ENCODE results near the gene HOMER2.

The HOMER2 gene

DNA sequence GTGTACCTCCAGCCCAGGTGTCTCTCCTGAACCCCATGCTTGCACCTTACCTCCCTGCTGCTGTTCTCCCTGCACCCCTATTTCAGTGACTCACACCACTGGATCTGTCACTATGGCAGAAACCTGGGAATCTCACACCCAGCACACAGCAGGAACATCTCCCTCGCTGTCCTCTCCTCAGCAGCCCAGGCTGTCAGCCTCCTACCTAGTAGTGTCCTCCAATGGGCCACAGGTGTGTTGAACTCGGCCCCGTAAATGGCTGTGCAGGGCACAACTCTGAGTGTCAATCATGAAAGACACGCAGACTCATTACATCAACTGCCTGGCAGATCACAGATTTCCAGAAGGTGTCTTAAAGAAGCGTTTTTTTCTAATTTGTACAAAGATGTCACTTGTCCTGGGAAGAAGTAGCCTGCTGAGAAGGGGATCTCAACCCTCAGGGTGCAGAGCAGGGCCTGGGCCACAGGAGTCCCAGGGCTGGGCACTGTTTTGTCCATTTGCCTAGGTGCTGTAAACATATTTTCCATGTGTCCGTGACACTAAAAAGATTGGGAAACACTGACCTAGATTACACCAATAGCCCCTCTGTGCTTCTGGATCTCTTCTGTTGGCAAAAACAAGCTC lies 33.8 kb downstream of the HOMER2 start:
- H3K9ac ChIP-seq (ENCODE audit: low read depth in 1 of 2, low read length in 2 of 2): no peak overlapping the region
- no peaks in the 10 kb centered on the region for H3K9me3 ChIP-seq (ENCODE audit: control insufficient read depth in 2 of 2, low read length in 2 of 2)
- peaks cover 0 to 2% of the 10 kb centered on the region in 2 donors for H3K27me3 ChIP-seq (ENCODE audit: control insufficient read depth in 2 of 2, insufficient read depth in 2 of 2, low read length in 2 of 2)
- H3K4me3 ChIP-seq (ENCODE audit: low read length in 2 of 2): no peak overlapping the region
- no peak overlapping the region for H3K27ac ChIP-seq (ENCODE audit: low read depth in 2 of 2, low read length in 2 of 2)
- H3K36me3 ChIP-seq (ENCODE audit: control insufficient read depth in 2 of 2, insufficient read depth in 2 of 2, low read length in 2 of 2): no peaks in the 10 kb centered on the region
- no peaks in the 10 kb centered on the region for H3K4me1 ChIP-seq (ENCODE audit: control insufficient read depth in 2 of 2, insufficient read depth in 2 of 2, low read length in 2 of 2)

- Histone ChIP-seq H3K4me1 (ENCODE audit: control insufficient read depth in 2 of 2, insufficient read depth in 2 of 2, low read length in 2 of 2) (no peaks in the 10 kb centered on the region), H3K36me3 (ENCODE audit: control insufficient read depth in 2 of 2, insufficient read depth in 2 of 2, low read length in 2 of 2) (no peaks in the 10 kb centered on the region), H3K9me3 (ENCODE audit: control insufficient read depth in 2 of 2, low read length in 2 of 2) (no peaks in the 10 kb centered on the region), H3K27me3 (ENCODE audit: control insufficient read depth in 2 of 2, insufficient read depth in 2 of 2, low read length in 2 of 2) (peaks cover 0 to 2% of the 10 kb centered on the region in 2 donors), H3K9ac (ENCODE audit: low read depth in 1 of 2, low read length in 2 of 2) (no peak overlapping the region), H3K27ac (ENCODE audit: low read depth in 2 of 2, low read length in 2 of 2) (no peak overlapping the region), H3K4me3 (ENCODE audit: low read length in 2 of 2) (no peak overlapping the region)
Observed at GRCh38 chr15:82918162-82918561, 34.4 kb downstream of the HOMER2 start.

DNA sequence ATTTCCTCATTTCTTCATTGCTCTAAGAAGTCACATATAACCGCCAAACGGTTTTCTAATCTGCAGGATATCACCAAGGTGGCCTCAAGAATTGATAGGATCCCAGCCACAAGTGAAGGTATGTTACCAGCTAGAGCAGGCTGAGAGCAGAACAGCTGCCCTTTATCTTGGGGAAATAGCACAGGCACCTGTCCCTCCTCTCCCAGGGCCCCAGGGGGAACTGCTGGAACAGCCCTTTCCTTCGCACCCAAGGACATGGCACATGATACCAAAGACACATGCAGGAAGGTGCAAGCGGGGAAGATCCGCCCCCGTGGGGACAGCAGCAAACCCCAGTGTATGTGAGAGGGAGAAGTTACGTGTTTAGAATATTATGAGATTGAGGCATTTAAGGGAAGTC lies 35.3 kb downstream of the HOMER2 start:
- no peak overlapping the region for H3K9ac ChIP-seq (ENCODE audit: low read depth in 1 of 2, low read length in 2 of 2)
- H3K4me3 ChIP-seq (ENCODE audit: low read length in 2 of 2): no peak overlapping the region
- H3K36me3 ChIP-seq (ENCODE audit: control insufficient read depth in 2 of 2, insufficient read depth in 2 of 2, low read length in 2 of 2): no peaks in the 10 kb centered on the region
- H3K27ac ChIP-seq (ENCODE audit: low read depth in 2 of 2, low read length in 2 of 2): no peak overlapping the region
- H3K4me1 ChIP-seq (ENCODE audit: control insufficient read depth in 2 of 2, insufficient read depth in 2 of 2, low read length in 2 of 2): no peaks in the 10 kb centered on the region
- peaks cover 0 to 2% of the 10 kb centered on the region in 2 donors for H3K27me3 ChIP-seq (ENCODE audit: control insufficient read depth in 2 of 2, insufficient read depth in 2 of 2, low read length in 2 of 2)
- H3K9me3 ChIP-seq (ENCODE audit: control insufficient read depth in 2 of 2, low read length in 2 of 2): no peaks in the 10 kb centered on the region

GRCh38 chr15:82916161-82916952 lies 36.2 kb downstream of the HOMER2 start:
- H3K36me3 ChIP-seq (ENCODE audit: control insufficient read depth in 2 of 2, insufficient read depth in 2 of 2, low read length in 2 of 2): no peaks in the 10 kb centered on the region
- H3K4me1 ChIP-seq (ENCODE audit: control insufficient read depth in 2 of 2, insufficient read depth in 2 of 2, low read length in 2 of 2): no peaks in the 10 kb centered on the region
- peaks cover 0 to 2% of the 10 kb centered on the region in 2 donors for H3K27me3 ChIP-seq (ENCODE audit: control insufficient read depth in 2 of 2, insufficient read depth in 2 of 2, low read length in 2 of 2)
- H3K27ac ChIP-seq (ENCODE audit: low read depth in 2 of 2, low read length in 2 of 2): no peak overlapping the region
- no peak overlapping the region for H3K4me3 ChIP-seq (ENCODE audit: low read length in 2 of 2)
- no peak overlapping the region for H3K9ac ChIP-seq (ENCODE audit: low read depth in 1 of 2, low read length in 2 of 2)
- H3K9me3 ChIP-seq (ENCODE audit: control insufficient read depth in 2 of 2, low read length in 2 of 2): no peaks in the 10 kb centered on the region

- H3K36me3 ChIP-seq (ENCODE audit: control insufficient read depth in 2 of 2, insufficient read depth in 2 of 2, low read length in 2 of 2): no peaks in the 10 kb centered on the region
- no peak overlapping the region for H3K4me3 ChIP-seq (ENCODE audit: low read length in 2 of 2)
- H3K4me1 ChIP-seq (ENCODE audit: control insufficient read depth in 2 of 2, insufficient read depth in 2 of 2, low read length in 2 of 2): no peaks in the 10 kb centered on the region
- no peak overlapping the region for H3K27ac ChIP-seq (ENCODE audit: low read depth in 2 of 2, low read length in 2 of 2)
- H3K9ac ChIP-seq (ENCODE audit: low read depth in 1 of 2, low read length in 2 of 2): no peak overlapping the region
- H3K27me3 ChIP-seq (ENCODE audit: control insufficient read depth in 2 of 2, insufficient read depth in 2 of 2, low read length in 2 of 2): peaks cover 0 to 2% of the 10 kb centered on the region in 2 donors
- H3K9me3 ChIP-seq (ENCODE audit: control insufficient read depth in 2 of 2, low read length in 2 of 2): no peaks in the 10 kb centered on the region
Observed at GRCh38 chr15:82914396-82914795, 38.1 kb downstream of the HOMER2 start.

DNA sequence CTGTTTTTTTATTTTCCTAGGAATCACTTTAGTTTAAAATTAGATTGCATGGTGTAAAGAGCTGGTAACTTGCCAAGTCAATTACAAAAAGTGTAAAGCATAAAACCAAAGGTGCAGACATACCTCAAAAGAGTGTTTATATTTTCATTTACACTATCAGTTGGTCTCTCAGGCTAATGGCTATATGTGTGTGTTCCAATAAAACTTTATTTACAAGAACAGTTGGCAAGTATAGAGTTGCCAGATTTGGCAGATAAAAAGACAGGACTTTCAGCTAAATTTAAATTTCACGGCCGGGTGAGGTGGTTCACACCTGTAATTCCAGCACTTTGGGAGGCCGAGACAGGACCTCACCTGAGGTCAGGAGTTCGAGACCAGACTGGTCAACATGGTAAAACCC lies 41.1 kb downstream of the HOMER2 start:
- no peaks in the 10 kb centered on the region for H3K4me1 ChIP-seq (ENCODE audit: control insufficient read depth in 2 of 2, insufficient read depth in 2 of 2, low read length in 2 of 2)
- no peak overlapping the region for H3K4me3 ChIP-seq (ENCODE audit: low read length in 2 of 2)
- no peaks in the 10 kb centered on the region for H3K9me3 ChIP-seq (ENCODE audit: control insufficient read depth in 2 of 2, low read length in 2 of 2)
- H3K36me3 ChIP-seq (ENCODE audit: control insufficient read depth in 2 of 2, insufficient read depth in 2 of 2, low read length in 2 of 2): no peaks in the 10 kb centered on the region
- H3K9ac ChIP-seq (ENCODE audit: low read depth in 1 of 2, low read length in 2 of 2): no peak overlapping the region
- H3K27me3 ChIP-seq (ENCODE audit: control insufficient read depth in 2 of 2, insufficient read depth in 2 of 2, low read length in 2 of 2): peaks cover 0 to 2% of the 10 kb centered on the region in 2 donors
- H3K27ac ChIP-seq (ENCODE audit: low read depth in 2 of 2, low read length in 2 of 2): no peak overlapping the region

DNA sequence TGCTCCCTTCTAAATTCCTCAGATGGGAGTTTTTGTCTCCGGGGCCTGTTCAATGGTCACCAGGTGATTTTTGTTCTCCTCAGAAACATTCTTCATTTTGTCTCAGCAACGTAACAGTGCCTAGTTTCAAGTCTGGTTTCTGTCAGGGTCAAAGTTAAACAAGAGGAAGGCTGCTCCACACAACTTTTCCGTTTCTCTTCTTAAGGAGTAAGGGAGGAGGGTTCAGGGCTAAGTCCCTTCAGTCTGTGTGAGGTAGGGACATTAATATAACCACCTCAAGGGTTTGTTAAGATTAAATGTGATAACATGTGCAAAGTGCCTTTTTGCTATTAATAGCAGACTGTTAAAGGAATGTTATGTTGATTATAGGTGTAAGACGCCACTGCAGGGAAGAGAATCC lies 41.8 kb downstream of the HOMER2 start:
- Histone ChIP-seq H3K36me3 (ENCODE audit: control insufficient read depth in 2 of 2, insufficient read depth in 2 of 2, low read length in 2 of 2) (no peaks in the 10 kb centered on the region), H3K4me3 (ENCODE audit: low read length in 2 of 2) (no peak overlapping the region), H3K27ac (ENCODE audit: low read depth in 2 of 2, low read length in 2 of 2) (no peak overlapping the region), H3K9ac (ENCODE audit: low read depth in 1 of 2, low read length in 2 of 2) (no peak overlapping the region), H3K9me3 (ENCODE audit: control insufficient read depth in 2 of 2, low read length in 2 of 2) (no peaks in the 10 kb centered on the region), H3K4me1 (ENCODE audit: control insufficient read depth in 2 of 2, insufficient read depth in 2 of 2, low read length in 2 of 2) (no peaks in the 10 kb centered on the region), H3K27me3 (ENCODE audit: control insufficient read depth in 2 of 2, insufficient read depth in 2 of 2, low read length in 2 of 2) (peaks cover 0 to 2% of the 10 kb centered on the region in 2 donors)

DNA sequence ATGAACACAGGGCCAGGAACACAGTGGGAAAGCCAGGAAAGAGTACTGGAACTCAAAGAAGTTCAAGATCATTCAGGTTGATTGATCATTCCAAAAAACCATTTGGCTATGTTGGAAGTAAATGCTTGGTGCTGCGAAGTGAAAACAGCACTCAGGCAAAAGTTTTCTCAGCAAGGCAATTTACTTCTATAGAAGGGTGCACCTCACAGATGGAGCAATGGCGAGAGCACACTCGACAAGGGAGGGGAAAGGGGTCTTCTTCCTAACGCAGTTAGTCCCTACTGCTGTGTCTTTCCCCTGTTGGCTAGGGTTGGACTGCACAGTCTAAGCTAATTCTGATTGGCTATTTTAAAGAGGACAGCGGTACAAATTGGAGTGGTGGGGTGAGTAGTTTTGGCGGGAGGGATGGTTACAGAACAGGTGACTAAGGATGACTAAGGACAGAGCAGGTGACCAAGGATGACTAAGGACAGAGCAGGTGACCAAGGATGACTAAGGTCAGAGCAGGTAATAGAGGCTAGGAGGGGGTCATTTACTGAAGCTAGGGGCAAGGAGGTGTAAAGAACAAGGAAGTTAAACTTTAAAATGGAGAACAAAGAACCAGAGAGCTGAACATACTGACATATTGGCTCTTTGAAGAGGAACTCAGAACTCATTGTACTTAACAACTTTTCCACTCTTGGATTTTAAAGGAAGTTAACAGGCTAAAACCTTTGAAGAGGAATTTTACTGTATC lies 43.3 kb downstream of the HOMER2 start:
- H3K36me3 ChIP-seq (ENCODE audit: control insufficient read depth in 2 of 2, insufficient read depth in 2 of 2, low read length in 2 of 2): no peaks in the 10 kb centered on the region
- no peaks in the 10 kb centered on the region for H3K4me1 ChIP-seq (ENCODE audit: control insufficient read depth in 2 of 2, insufficient read depth in 2 of 2, low read length in 2 of 2)
- H3K4me3 ChIP-seq (ENCODE audit: low read length in 2 of 2): no peak overlapping the region
- no peak overlapping the region for H3K27ac ChIP-seq (ENCODE audit: low read depth in 2 of 2, low read length in 2 of 2)
- no peaks in the 10 kb centered on the region for H3K9me3 ChIP-seq (ENCODE audit: control insufficient read depth in 2 of 2, low read length in 2 of 2)
- no peak overlapping the region for H3K9ac ChIP-seq (ENCODE audit: low read depth in 1 of 2, low read length in 2 of 2)
- H3K27me3 ChIP-seq (ENCODE audit: control insufficient read depth in 2 of 2, insufficient read depth in 2 of 2, low read length in 2 of 2): no peaks in the 10 kb centered on the region

DNA sequence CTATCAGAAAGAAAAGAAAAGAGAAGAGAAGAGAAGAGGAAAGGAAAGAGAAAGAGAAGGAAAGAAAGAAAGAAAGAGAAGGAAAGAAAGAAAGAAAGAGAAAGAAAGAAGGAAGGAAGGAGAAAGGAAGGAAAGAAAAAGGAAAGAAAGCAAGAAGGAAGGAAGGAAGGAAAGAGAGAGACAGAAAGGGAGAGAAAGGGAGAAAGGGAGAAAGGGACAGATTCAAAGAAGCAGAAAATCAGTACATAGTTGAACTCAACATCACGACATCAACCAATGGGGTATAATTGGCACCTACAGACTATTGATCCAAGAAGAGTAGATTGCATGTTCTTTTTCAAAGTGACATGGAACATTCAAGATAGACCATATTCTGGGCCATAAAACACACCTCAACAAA lies 45.2 kb downstream of the HOMER2 start:
- Histone ChIP-seq H3K36me3 (ENCODE audit: control insufficient read depth in 2 of 2, insufficient read depth in 2 of 2, low read length in 2 of 2) (no peaks in the 10 kb centered on the region), H3K9ac (ENCODE audit: low read depth in 1 of 2, low read length in 2 of 2) (no peak overlapping the region), H3K9me3 (ENCODE audit: control insufficient read depth in 2 of 2, low read length in 2 of 2) (no peaks in the 10 kb centered on the region), H3K4me1 (ENCODE audit: control insufficient read depth in 2 of 2, insufficient read depth in 2 of 2, low read length in 2 of 2) (no peaks in the 10 kb centered on the region), H3K27ac (ENCODE audit: low read depth in 2 of 2, low read length in 2 of 2) (no peak overlapping the region), H3K4me3 (ENCODE audit: low read length in 2 of 2) (no peak overlapping the region), H3K27me3 (ENCODE audit: control insufficient read depth in 2 of 2, insufficient read depth in 2 of 2, low read length in 2 of 2) (no peaks in the 10 kb centered on the region)

- H3K9me3 ChIP-seq (ENCODE audit: control insufficient read depth in 2 of 2, low read length in 2 of 2): no peaks in the 10 kb centered on the region
- H3K36me3 ChIP-seq (ENCODE audit: control insufficient read depth in 2 of 2, insufficient read depth in 2 of 2, low read length in 2 of 2): no peaks in the 10 kb centered on the region
- H3K4me1 ChIP-seq (ENCODE audit: control insufficient read depth in 2 of 2, insufficient read depth in 2 of 2, low read length in 2 of 2): no peaks in the 10 kb centered on the region
- no peak overlapping the region for H3K4me3 ChIP-seq (ENCODE audit: low read length in 2 of 2)
- H3K9ac ChIP-seq (ENCODE audit: low read depth in 1 of 2, low read length in 2 of 2): no peak overlapping the region
- no peak overlapping the region for H3K27ac ChIP-seq (ENCODE audit: low read depth in 2 of 2, low read length in 2 of 2)
- H3K27me3 ChIP-seq (ENCODE audit: control insufficient read depth in 2 of 2, insufficient read depth in 2 of 2, low read length in 2 of 2): no peaks in the 10 kb centered on the region
Observed at GRCh38 chr15:82904574-82904973, 47.9 kb downstream of the HOMER2 start.
